NCI-H2171 (cell line): ENCODE results near the gene OR10P1.

Experiments used
- DNase-seq: peaks from one replicate; lab custom pipeline; 2025; lab: John Stamatoyannopoulos, UW

OR10P1 gene

DNA sequence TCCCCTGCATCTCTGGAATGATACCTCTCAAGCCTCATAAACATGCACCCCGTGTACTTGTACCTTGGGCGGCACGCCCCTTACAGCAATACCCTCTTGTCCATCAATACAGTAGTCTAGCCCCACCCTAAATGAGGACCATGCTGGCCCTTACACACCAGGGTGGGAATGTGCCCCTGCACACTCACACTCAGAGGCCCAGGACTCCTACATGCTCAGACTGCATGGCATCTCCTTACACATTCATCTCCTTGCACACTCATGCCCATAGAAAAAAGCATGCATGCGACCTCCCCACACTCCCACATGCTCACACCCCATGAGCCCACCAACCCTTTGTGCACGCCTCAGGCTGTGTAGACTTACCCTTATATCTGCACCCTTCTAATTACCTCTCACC, 49.0 kb downstream of the OR10P1 start:
- DNase-seq, result no peak

DNA sequence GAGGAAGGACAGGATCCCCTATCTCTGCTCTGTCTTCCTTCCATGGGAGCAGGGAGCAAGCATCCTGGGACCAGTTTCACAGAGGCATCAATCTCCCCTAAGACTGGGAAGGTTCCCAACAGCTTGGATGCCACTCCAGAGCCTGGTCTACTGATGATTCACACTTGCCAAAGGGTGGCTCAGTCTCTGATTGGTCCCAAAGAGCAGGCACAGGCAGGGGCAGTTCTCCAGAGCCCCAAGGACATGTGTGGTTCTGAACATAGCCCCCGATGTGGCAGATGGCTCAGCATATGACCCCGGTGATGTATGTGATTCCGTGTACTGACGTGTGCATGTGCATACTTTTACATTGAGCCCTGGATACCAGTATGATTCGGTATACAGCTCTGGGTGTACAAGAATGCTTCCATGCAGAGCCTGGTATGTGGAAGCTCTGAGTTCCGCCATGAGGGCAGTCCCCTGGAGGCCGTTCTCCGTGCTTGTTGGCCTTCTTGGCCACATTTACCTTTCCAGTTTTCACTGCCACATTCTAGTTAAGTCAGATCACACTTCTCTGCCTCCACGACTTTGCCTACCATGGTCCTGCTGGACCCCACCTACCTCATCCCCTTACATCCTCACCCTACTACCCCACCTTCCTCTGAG, 49.8 kb downstream of the OR10P1 start:
- no peak for DNase-seq
